HG03571 (cell line): ENCODE measurements around the gene BMP2.

ENCODE experiments used
- ATAC-seq: cut with Tn5 transposase; IDR thresholded peaks from one replicate; pipeline ENCODE4 v1.9.1; 2021; ENCODE audit not compliant: unreplicated experiment

The BMP2 gene

DNA sequence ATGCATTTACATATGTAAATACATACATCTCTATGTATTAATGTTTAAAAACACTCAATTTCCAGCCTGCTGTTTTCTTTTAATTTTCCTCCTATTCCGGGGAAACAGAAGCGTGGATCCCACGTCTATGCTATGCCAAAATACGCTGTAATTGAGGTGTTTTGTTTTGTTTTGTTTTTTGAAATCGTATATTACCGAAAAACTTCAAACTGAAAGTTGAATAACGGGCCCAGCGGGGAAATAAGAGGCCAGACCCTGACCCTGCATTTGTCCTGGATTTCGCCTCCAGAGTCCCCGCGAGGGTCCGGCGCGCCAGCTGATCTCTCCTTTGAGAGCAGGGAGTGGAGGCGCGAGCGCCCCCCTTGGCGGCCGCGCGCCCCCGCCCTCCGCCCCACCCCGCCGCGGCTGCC, 355 bp upstream of the BMP2 start:
- ATAC-seq, result no peak

DNA sequence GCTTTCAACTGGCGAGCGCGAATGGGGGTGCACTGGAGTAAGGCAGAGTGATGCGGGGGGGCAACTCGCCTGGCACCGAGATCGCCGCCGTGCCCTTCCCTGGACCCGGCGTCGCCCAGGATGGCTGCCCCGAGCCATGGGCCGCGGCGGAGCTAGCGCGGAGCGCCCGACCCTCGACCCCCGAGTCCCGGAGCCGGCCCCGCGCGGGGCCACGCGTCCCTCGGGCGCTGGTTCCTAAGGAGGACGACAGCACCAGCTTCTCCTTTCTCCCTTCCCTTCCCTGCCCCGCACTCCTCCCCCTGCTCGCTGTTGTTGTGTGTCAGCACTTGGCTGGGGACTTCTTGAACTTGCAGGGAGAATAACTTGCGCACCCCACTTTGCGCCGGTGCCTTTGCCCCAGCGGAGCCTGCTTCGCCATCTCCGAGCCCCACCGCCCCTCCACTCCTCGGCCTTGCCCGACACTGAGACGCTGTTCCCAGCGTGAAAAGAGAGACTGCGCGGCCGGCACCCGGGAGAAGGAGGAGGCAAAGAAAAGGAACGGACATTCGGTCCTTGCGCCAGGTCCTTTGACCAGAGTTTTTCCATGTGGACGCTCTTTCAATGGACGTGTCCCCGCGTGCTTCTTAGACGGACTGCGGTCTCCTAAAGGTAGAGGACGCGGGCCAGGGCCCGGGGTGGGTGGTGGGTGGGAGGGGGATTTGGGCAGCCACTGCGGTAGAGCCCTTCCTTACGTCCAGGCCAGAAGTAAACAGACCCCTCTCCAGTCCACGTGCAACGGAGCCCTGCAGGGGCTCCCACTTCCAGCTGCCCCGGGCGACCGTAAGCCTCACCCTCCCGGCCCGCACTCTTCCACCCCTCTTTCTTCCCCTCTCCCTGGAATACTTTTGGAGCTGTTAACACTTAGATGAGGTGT, 998 bp downstream of the BMP2 start:
- no peak for ATAC-seq

DNA sequence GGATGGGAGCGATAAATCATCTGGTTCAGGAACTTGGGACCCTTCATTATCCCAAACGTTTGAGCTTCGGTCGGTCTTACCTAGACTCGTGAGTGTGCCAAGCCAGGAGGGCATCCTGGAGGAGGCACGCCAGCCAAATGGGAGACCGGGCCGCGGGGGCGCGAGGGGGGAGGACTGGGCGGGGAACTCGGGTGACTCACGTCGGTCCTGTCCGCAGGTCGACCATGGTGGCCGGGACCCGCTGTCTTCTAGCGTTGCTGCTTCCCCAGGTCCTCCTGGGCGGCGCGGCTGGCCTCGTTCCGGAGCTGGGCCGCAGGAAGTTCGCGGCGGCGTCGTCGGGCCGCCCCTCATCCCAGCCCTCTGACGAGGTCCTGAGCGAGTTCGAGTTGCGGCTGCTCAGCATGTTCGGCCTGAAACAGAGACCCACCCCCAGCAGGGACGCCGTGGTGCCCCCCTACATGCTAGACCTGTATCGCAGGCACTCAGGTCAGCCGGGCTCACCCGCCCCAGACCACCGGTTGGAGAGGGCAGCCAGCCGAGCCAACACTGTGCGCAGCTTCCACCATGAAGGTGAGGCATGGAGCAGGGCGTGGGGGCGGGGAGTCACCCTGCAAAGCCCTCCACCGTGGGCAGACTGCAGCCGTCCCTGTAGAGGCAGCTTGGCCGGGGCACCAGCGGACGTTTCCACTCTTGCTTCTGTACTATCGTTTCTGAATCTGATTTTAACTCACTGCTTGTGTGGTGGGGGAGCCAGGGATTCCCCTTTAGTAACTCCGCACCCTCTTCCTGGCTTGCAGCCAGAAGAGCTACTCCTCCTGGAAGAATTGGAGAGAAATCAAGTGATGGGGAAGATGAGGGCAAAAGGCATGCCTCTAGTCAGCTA, 2.7 kb downstream of the BMP2 start:
- no peak for ATAC-seq

DNA sequence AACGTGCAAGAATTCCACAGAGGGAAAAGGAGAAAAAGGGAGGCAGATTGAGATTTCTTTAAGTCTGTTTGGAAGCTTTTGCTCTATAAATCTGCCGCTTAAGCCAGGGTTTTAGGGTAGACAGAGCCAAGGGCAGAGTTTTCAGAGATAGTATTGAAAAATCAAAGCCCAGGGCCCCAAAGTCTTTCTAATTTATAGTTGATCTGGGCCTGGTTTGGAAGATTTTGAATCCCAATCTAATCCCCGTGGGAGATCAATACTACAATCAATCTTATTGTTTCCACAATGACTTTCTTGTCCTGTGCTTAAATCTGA, 3.3 kb downstream of the BMP2 start:
- ATAC-seq, result no peak

DNA sequence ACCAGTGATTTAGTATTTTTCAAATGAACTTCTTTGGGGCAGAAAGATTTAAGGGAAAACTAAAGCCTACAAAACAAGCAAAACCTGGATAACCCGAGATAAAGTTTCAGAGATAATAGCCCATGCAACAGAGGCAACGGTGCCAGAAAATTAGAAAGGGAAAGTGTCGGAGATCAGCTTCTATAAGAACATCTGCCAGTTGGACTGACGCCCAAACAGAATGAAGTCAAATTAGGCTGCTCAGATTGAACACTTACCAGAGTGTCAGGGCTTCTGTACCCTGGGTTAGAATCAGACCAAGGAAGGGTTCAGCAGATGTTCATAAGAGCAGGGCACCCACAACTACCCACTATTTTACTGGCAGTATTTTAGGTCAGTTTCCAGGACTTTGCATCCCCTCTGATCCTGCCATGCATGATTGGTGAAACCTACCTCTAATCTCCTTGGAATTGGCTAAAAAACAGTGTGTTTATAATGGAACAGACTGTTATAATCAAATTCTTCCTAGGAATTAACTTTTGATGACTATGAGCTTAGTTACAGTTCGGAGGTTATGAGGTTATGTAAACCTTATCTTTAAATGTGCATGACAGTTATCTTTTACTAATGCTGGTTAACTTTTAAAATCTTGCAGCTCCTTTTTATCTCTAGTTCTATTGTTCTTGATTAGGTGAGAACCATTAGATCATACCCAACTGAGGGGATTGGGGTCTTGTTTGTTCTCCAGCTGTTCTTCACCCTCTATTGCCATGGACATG, 13.1 kb downstream of the BMP2 start:
- ATAC-seq, result no peak

DNA sequence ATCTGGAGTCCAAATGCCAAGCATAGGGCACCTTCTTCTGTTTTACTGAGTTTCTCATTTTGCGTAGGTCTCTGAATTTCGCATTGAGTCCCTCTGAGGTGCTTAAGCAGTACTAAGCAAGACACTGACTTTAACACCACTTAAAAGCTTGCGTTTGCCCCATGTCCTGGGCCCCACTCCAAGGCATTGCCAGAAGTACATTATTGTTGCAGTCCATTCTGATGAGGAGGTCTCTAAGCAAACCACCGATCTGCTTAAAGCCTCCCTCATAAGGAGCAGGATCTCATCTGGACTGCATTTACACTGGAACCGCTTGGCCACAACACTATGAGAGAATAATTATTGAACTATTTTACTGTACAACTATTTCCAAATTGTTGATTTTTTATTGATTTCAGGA, 16.3 kb downstream of the BMP2 start:
- ATAC-seq, result no peak

DNA sequence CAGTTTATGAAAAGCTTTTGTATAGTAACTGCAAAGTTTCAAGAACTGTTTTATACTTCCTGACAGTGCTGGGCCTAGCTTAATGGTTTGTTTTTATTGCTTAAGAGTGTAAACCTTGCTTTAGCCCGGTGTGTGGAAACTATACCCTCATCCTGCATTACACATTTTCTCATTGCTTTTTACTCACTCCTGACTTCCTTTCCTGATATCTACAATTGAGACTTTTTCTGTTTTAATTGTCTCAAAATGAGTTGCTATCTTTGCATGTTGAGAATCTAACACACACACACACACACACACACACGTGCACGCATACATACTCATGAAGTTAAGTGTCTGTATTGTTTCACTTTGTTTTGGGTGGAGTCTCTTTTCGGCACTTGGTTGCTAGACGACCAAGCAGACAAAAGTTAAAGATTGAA, 16.7 kb downstream of the BMP2 start:
- ATAC-seq, result no peak

DNA sequence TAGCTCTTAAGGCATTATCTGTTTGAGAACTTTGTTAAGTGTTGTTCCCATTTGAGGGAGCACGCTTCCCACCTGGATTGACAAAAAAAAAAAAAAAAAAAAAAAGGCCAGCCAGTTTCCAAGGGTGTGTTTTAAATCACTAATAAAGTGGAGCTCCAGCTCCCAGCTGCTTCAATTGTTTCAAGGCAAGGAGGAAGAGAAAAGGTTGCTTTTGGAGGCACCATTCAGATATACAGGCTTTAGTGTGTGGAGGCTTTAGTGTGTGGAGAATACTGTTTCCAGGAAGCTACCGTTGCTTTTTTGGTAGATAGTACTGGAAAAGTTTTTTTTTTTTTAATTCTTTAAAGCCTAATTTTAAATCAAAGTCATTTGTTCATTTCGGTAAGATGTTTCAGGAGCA, 17.3 kb downstream of the BMP2 start:
- no peak for ATAC-seq

DNA sequence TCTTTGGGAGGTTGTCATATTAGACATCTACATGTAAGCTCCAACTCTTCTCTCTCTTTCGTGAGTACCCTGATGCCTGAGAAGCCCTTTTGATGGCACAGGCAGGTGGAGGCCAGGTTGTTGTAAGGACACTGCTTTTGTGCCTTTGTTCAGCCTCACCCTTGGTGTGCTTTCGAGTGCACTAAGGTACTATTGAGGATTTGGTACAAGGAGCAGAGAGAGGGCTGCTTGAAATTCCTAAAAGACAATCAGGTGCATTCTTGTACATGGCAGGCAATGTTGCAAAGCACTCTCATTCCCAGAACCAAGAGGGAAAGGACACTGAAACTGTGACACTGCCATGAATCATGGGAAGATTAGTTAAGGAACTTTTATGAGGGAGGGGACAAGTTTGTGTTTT, 19.1 kb downstream of the BMP2 start:
- ATAC-seq, result no peak

DNA sequence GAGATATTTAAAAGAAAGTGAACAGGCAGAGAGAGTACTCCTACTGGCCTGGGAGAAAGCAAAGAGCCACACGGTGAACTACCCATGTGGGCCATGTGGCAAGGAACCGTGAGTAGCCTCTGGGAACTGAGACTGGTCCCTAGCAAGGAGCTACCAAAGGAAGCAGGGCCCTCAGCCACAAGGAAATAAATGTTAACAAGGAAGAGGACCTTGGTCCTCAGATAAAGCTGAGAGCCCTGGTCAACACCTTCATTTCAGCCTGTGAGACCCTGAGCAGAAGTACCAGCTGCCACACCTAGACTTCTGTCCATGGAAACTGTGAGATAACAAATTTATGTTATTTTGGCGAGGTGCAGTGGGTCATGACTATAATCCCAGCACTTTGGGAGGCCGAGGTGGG, 25.3 kb downstream of the BMP2 start:
- no peak for ATAC-seq

DNA sequence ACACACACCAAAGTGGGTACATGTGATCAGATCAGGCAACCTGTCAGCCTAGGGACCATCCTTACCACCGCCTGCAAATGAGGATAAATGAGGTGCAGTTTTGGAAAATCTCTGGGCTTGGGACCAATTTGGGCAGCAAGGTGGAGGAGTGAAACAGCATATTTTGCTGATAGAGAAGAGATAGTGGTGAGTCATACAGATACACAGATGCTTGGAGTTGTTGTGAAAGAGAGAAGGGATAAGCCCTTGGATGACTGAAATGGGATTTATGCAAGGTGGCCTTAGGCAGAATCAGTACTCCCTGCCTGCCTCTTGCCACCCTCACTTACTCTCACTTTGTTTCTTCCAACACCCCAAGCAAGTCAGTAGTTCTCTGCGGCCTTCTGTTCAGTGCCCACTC, 34.7 kb downstream of the BMP2 start:
- ATAC-seq, result no peak

DNA sequence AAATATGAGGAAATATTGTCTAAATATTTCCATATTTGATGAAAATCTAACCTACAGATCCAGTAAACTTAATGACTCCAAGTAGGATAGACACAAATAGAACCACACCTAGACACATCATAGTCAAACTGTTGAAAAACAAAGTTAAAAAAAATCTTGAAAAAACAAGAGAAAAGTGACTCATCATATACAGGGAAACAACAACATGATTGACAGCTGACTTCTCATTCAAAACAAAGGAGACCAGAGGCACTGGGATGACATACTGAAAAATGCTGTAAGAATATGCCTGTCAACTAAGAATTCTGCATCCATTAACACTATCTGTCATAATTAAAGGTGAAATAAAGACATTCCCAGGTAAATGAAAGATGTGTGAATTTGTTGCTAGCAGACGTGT, 38.8 kb downstream of the BMP2 start:
- ATAC-seq, result no peak

DNA sequence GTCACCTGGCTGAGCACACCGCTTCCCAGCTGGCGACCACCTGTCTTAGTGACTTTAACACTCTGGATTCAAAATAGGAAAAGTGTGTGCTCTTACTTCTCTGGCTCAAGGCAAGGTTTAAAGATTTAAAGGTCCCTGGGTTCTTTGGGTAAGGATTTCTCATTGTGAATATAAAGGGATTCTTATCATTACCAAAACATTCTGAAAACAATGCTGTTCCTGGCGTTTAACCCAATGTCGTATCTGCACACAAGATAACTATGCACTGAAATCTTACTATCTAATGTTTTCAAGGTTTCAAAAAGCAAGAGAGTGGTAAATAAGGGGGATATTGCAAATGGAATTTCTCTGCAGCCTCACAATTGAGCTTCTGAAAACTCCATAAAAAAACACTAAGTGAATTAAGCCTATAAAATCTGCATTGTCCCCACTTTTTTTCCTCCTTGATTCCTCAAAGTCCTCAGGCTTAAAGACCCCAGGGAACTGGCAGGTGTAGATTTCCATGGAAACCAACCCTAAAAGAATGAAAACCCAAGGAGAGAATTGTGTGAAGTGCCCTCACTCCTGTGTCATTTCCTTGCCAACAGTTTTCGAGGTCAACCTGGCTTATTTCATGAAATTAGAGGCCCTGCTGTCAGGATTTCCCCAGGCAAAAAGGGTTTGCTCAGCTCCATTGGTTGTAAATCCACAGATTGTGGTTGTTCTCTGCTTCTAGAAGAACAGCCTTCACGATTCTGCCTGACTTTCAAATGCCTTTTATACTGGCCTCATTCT, 44.0 kb downstream of the BMP2 start:
- ATAC-seq, result no peak

DNA sequence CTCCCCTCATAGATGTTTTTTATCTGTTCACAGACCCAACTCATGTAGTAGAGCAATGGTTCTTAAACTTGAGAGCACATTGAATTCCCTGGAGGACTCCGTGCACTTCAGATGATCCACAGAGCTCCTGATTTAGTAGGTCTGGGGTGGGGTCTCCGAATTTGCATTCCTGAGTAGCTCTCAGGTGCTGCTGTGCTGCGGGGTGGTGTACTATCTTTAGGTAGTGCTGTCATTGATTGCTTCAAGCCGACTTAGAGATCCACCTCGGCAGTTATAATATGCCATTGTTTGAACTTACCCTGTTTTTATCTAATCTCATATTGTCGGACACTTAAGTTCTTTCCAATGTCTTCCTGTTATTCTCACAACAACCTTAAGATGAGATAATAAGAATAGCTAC, 45.0 kb downstream of the BMP2 start:
- no peak for ATAC-seq

DNA sequence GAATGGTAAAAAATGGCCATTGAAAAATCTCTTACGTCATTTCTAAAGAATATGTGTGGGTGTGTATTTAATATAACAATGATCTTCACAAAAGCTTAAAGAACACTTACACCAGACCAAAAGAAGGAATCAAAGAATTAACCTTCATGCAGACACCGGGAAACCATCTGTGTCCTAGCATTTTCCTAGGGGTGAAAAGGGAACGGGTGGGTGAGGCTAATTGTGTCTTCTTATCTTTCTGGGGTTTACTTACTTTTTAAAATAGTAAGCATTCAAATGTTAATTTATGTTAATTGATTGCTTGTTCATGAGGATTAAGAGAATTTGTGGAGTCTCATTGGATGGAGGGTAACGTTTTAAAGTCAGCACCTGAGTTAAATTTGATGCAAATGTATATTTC, 47.5 kb downstream of the BMP2 start:
- no peak for ATAC-seq

DNA sequence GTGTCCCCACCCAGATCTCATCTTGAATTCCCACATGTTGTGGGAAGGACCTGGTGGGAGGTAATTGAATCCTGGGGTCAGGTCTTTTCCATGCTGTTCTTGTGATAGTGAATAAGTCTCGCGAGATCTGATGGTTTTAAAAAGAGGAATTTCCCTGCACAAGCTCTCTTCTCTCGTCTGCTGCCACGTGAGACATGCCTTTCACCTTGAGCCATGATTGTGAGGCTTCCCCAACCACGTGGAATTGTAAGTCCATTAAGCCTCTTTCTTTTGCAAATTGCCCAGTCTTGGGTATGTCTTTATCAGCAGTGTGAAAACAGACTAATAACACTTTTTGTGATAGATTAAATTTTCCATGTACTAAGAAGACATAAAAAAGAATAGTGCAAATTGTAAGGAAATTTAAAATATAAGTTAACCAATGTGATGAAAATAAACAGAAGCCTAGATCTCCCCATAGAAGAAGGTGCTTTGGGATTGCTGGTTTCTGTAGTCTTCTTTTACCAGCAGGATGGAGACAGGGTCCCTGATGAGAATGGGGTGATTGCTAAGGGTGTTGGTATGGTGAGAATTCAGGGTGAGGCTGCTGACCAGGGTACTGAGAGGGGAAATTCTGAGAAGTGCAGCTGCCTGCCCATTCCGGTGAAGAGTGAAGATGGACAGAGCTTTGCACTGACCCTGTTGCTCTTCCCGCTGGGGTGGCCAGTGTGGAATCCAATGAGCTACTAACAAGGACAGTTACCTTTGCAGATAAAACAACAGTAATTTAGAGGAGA, 50.7 kb downstream of the BMP2 start:
- ATAC-seq, result no peak

DNA sequence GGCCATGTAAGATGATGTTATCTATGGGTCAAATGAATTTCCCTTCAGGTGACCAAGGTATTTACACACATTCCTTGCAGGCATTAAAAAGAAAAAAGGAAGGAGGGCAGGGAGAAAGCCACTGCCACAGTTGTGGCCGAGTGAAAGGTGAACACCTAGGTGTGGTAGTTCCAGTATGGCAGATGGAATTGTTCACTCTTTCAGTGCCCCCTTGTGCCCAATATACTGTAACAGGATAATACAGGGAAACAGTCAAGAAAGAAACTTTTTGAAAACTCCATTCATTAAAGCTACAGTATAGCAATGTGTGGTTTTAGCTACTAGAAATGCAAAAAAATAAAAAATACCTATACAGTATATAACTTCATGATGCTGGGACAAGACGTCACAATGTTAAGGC, 52.1 kb downstream of the BMP2 start:
- ATAC-seq, result no peak

DNA sequence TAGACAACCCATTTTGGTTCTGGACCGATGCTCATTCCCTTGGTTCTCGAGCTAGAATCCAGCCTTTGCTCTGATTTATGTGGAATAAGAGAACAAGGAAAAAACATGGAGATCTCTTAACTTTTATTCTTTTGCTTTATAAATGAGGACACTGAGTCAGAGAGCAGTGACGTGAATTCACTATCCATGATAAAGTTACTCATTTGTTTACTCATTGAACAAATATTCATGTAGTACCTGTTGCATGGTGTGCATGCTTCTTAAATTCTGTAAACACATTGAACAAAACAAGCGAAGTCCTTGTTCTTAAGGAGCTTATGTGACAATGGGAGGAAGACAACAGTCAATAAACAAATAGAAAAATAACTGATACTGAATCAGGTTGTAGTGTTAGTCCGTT, 56.9 kb downstream of the BMP2 start:
- no peak for ATAC-seq

DNA sequence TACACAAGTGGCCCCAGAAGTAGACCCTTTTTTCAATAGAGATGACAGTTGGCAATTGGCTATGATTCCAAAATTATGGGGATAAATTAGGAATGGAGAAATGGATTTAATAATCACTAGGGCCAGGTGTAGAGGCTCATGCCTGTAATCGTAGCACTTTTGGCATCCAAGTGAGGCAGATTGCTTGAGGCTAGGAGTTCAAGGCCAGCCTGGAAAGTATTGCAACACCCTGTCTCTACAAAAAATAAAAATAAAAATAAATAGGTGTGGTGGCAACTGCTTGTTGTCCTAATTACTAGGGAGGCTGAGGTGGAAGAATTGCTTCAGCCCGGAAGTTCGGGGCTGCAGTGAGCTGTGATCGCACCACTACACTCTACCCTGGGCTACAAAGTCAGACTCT, 60.0 kb downstream of the BMP2 start:
- ATAC-seq, result no peak

DNA sequence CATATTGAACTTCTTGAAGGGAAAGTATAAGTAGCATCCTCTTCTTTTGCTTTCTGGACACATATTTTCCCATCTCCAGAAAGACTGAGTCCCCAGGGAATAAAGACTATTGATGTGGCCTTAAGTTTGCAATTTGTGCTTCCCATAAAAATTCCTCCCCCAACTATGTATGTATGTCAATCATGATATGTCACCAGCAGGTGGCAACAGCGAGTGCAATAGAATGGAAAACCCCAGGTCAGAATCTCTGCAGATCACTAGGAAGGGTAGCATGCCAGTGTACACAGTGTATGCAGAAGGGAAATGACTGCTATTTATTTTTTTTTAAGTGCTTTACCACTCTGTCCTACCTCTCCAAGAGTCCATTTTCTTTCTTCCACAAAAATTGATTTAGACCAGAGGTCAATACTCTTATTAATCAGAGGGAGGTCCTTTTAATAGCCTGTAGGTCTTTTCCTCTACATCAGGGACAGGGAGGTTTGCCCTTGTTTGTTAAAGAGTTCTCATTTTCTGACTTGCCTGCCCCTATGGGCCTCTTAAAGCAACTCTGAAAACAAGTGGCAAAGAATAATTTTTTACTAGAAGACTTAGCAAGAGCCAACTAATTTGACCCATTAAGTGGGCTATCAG, 61.4 kb downstream of the BMP2 start:
- ATAC-seq, result peak; percentile 71
